HepG2 (cell line): ENCODE measurements around the gene HNRNPM. TPM values are rescaled to one million over a fixed set of nuclear protein-coding genes. Genes with fewer than 3 reads are reported as not detected.
A peak's percentile ranks its signal among the peaks of the same experiment; 100 is the strongest.

Source experiments
- E2F2 ChIP-seq: sonication (generic); formaldehyde crosslinking; IDR thresholded peaks from 2 replicates; pipeline ENCODE4 v1.4.0; 2020; ENCODE audit warnings: missing genetic modification reagents, borderline replicate concordance
- NFKBIZ ChIP-seq: IDR thresholded peaks from 2 replicates; pipeline ENCODE4 v1.6.1; 2018; ENCODE audit warnings: missing genetic modification reagents, missing compliant biosample characterization
- NR0B2 ChIP-seq: sonication (generic); formaldehyde crosslinking; IDR thresholded peaks from 2 replicates; pipeline ENCODE4 v1.4.0; 2020; ENCODE audit warnings: mild to moderate bottlenecking, missing genetic modification reagents
- RORA ChIP-seq: sonication (generic); formaldehyde crosslinking; IDR thresholded peaks from 2 replicates; pipeline ENCODE4 v1.5.0; 2020; ENCODE audit warnings: mild to moderate bottlenecking, missing genetic modification reagents, moderate library complexity
- SP5 ChIP-seq: IDR thresholded peaks from 2 replicates; pipeline ENCODE4 v1.6.1; 2016; ENCODE audit warnings: low read depth, borderline replicate concordance
- SRF ChIP-seq: IDR thresholded peaks from 2 replicates; pipeline ENCODE4 v1.6.1; 2011; ENCODE audit warnings: mild to moderate bottlenecking, low read depth, low read length, moderate library complexity
- SRSF1 ChIP-seq: fragments of 200-400 bp; formaldehyde crosslinking; optimal IDR thresholded peaks from 2 replicates; pipeline ENCODE3; 2017; ENCODE audit warnings: mild to moderate bottlenecking, low read depth, low read length, moderate library complexity
- STAT5B ChIP-seq: sonication (generic); formaldehyde crosslinking; IDR thresholded peaks from 2 replicates; pipeline ENCODE4 v1.4.0; 2020; ENCODE audit warnings: missing genetic modification reagents
- TCF7L2 ChIP-seq: IDR thresholded peaks from 2 replicates; pipeline ENCODE4 v1.6.1; 2011; ENCODE audit warnings: mild to moderate bottlenecking, low read depth, low read length, moderate library complexity
- TEAD3 ChIP-seq: optimal IDR thresholded peaks from 2 replicates; pipeline ENCODE3; 2016; ENCODE audit warnings: borderline replicate concordance
- TIGD3 ChIP-seq: sonication (generic); formaldehyde crosslinking; IDR thresholded peaks from 2 replicates; pipeline ENCODE4 v1.5.1; 2020; ENCODE audit warnings: mild to moderate bottlenecking, missing genetic modification reagents, borderline replicate concordance
- YY1 ChIP-seq: IDR thresholded peaks from 2 replicates; pipeline ENCODE4 v1.6.1; 2011; ENCODE audit warnings: low read length, low read depth, moderate library complexity, mild to moderate bottlenecking; ENCODE audit not compliant: insufficient read depth, insufficient replicate concordance
- ZFP1 ChIP-seq: IDR thresholded peaks from 2 replicates; pipeline ENCODE4 v1.6.1; 2016
- ZNF713 ChIP-seq: sonication (generic); formaldehyde crosslinking; IDR thresholded peaks from 2 replicates; pipeline ENCODE4 v1.4.0; 2020; ENCODE audit warnings: mild to moderate bottlenecking, missing genetic modification reagents
- polyA plus RNA-seq, 8 experiments: library from polyadenylated mRNA; depleted of rRNA in 3 of 8; stranded (reverse) in 7 of 8; unstranded in 1 of 8; fragments of >200 nt; fragmentation: Illumina TruSeq in 4 of 8; extraction: Trizol in 4 of 8; gene quantifications; 2 replicates each; pipeline versions ENCODE4 v1.2.1 to v1.2.3, GENCODE V29; 2011 to 2016; ENCODE audit warnings: low read depth in 4 of 8, missing spikeins in 1 of 8, mixed read lengths in 1 of 8; ENCODE audit not compliant: insufficient read depth in 1 of 8
- total RNA-seq, 5 experiments: library from RNA; depleted of rRNA; stranded (reverse); fragments of >200 nt; fragmentation: Illumina TruSeq; extraction: Trizol; gene quantifications; 2 replicates each; pipeline ENCODE4 v1.2.3, GENCODE V29; 2016; ENCODE audit warnings: low read depth in 1 of 5
- TF ChIP-seq, protein P1 (sequence below): sonication (generic); formaldehyde crosslinking; IDR thresholded peaks from 2 replicates; pipeline ENCODE4 v1.4.0; 2020; ENCODE audit warnings: low read depth, mild to moderate bottlenecking, missing genetic modification reagents
- TF ChIP-seq, protein P2 (sequence below): sonication (generic); formaldehyde crosslinking; IDR thresholded peaks from 2 replicates; pipeline ENCODE4 v1.8.0; 2022; ENCODE audit warnings: low read depth, missing genetic modification reagents
- TF ChIP-seq, protein P3 (sequence below), 2 experiments: sonication (generic) in 1 of 2; formaldehyde crosslinking in 1 of 2; IDR thresholded peaks; 2 replicates each; pipeline versions ENCODE4 v1.4.0 to v1.6.1; 2016 to 2020; ENCODE audit warnings: borderline replicate concordance in 1 of 2, low read depth in 1 of 2, mild to moderate bottlenecking in 1 of 2, missing genetic modification reagents in 1 of 2
- TF ChIP-seq, protein P4 (sequence below): sonication (generic); formaldehyde crosslinking; conservative IDR thresholded peaks from 2 replicates; pipeline ENCODE4 v1.5.0; 2020; ENCODE audit warnings: missing genetic modification reagents

HNRNPM gene
- total and polyA plus RNA-seq, 2 of the 13 experiments (the other 11 are each of a cell fraction or from before 2014, with no cell fraction given): 56.7 to 102 TPM

GRCh38 chr19:8525401-8525684 is 80.6 kb downstream of the HNRNPM start (continued):
- TF ChIP-seq, protein P1, sequence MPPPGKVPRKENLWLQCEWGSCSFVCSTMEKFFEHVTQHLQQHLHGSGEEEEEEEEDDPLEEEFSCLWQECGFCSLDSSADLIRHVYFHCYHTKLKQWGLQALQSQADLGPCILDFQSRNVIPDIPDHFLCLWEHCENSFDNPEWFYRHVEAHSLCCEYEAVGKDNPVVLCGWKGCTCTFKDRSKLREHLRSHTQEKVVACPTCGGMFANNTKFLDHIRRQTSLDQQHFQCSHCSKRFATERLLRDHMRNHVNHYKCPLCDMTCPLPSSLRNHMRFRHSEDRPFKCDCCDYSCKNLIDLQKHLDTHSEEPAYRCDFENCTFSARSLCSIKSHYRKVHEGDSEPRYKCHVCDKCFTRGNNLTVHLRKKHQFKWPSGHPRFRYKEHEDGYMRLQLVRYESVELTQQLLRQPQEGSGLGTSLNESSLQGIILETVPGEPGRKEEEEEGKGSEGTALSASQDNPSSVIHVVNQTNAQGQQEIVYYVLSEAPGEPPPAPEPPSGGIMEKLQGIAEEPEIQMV (CRISPR knock-in tag): no peak
- TF ChIP-seq NFKBIZ (CRISPR knock-in tag) (peak; percentile 29; the same call in 1 of the 2 replicates), ZFP1 (no peak), SRSF1 (no peak), RORA (CRISPR knock-in tag) (no peak), E2F2 (CRISPR knock-in tag) (no peak), TIGD3 (CRISPR knock-in tag) (no peak), STAT5B (CRISPR knock-in tag) (no peak), TCF7L2 (no peak), SP5 (CRISPR knock-in tag) (peak; percentile 66; the same call in 1 of the 2 replicates), SRF (no peak), NR0B2 (CRISPR knock-in tag) (no peak), TEAD3 (CRISPR knock-in tag) (no peak), YY1 (no peak), ZNF713 (CRISPR knock-in tag) (no peak)
- TF ChIP-seq, protein P2, sequence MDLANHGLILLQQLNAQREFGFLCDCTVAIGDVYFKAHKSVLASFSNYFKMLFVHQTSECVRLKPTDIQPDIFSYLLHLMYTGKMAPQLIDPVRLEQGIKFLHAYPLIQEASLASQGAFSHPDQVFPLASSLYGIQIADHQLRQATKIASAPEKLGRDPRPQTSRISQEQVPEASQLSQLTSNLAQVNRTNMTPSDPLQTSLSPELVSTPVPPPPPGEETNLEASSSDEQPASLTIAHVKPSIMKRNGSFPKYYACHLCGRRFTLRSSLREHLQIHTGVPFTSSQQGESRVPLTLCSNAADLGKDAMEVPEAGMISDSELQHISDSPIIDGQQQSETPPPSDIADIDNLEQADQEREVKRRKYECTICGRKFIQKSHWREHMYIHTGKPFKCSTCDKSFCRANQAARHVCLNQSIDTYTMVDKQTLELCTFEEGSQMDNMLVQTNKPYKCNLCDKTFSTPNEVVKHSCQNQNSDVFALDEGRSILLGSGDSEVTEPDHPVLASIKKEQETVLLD: no peak
- TF ChIP-seq, protein P3, sequence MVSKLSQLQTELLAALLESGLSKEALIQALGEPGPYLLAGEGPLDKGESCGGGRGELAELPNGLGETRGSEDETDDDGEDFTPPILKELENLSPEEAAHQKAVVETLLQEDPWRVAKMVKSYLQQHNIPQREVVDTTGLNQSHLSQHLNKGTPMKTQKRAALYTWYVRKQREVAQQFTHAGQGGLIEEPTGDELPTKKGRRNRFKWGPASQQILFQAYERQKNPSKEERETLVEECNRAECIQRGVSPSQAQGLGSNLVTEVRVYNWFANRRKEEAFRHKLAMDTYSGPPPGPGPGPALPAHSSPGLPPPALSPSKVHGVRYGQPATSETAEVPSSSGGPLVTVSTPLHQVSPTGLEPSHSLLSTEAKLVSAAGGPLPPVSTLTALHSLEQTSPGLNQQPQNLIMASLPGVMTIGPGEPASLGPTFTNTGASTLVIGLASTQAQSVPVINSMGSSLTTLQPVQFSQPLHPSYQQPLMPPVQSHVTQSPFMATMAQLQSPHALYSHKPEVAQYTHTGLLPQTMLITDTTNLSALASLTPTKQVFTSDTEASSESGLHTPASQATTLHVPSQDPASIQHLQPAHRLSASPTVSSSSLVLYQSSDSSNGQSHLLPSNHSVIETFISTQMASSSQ (IDR thresholded peaks at IDR 0.05; ENCODE audit: low read depth): no peak
- TF ChIP-seq, protein P3 (CRISPR knock-in tag; IDR thresholded peaks at IDR 0.05; ENCODE audit: borderline replicate concordance): no peak
- TF ChIP-seq, protein P4, sequence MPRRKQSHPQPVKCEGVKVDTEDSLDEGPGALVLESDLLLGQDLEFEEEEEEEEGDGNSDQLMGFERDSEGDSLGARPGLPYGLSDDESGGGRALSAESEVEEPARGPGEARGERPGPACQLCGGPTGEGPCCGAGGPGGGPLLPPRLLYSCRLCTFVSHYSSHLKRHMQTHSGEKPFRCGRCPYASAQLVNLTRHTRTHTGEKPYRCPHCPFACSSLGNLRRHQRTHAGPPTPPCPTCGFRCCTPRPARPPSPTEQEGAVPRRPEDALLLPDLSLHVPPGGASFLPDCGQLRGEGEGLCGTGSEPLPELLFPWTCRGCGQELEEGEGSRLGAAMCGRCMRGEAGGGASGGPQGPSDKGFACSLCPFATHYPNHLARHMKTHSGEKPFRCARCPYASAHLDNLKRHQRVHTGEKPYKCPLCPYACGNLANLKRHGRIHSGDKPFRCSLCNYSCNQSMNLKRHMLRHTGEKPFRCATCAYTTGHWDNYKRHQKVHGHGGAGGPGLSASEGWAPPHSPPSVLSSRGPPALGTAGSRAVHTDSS (CRISPR knock-in tag): no peak
